OCI-LY7 (cell line): ENCODE data around the gene ZBTB20. TPM values are rescaled to one million over a fixed set of nuclear protein-coding genes. Genes with fewer than 3 reads are reported as not detected.

Source experiments
- BruUV-seq: library from RNA; stranded (reverse); fragments of 400-500 nt; replicated peaks from 2 replicates; lab custom pipeline; 2021; lab: Mats Ljungman, UMichigan
- CTCF ChIA-PET: fragments of 300-600 bp; sonication (Branson Sonifier 250); formaldehyde crosslinking; loops from one replicate; lab custom pipeline; 2022; ENCODE audit warnings: antibody characterized with exemption; ENCODE audit not compliant: unreplicated experiment; lab: Charles Lee
- POLR2A ChIA-PET: fragments of 300-600 bp; sonication (Branson Sonifier 250); formaldehyde crosslinking; loops from one replicate; lab custom pipeline; 2022; ENCODE audit warnings: antibody characterized with exemption; lab: Charles Lee
- DNase-seq: peaks from one replicate; pipeline ENCODE4 v3.0.0-alpha.2; 2015; ENCODE audit warnings: low spot score
- H2AFZ ChIP-seq: fragments of 200-600 bp; sonication (generic), shearing (Covaris generic); 2 replicates; pipeline ENCODE4 v1.6.1; 2014; ENCODE audit warnings: mild to moderate bottlenecking, antibody characterized with exemption, low read length, moderate library complexity
- H3K27ac ChIP-seq: fragments of 200-600 bp; sonication (generic); 2 replicates; pipeline ENCODE4 v1.5.1; 2014; ENCODE audit warnings: mixed run types, low read depth, mild to moderate bottlenecking, moderate library complexity, low read length, inconsistent platforms; ENCODE audit not compliant: poor library complexity, severe bottlenecking
- H3K36me3 ChIP-seq: fragments of 200-600 bp; sonication (generic); 2 replicates; pipeline ENCODE4 v1.6.1; 2014; ENCODE audit warnings: mild to moderate bottlenecking, antibody characterized with exemption, low read length, moderate library complexity, mixed read lengths; ENCODE audit not compliant: insufficient read depth
- H3K4me1 ChIP-seq: fragments of 200-600 bp; sonication (generic); 2 replicates; pipeline ENCODE4 v1.5.1; 2014; ENCODE audit warnings: mild to moderate bottlenecking, low read length; ENCODE audit not compliant: insufficient read depth, poor library complexity, severe bottlenecking
- H3K4me2 ChIP-seq: fragments of 200-600 bp; sonication (generic); 2 replicates; pipeline ENCODE4 v1.6.1; 2014; ENCODE audit warnings: mild to moderate bottlenecking, low read length
- H3K4me3 ChIP-seq: fragments of 200-600 bp; sonication (generic); 2 replicates; pipeline ENCODE4 v1.5.1; 2014; ENCODE audit warnings: mild to moderate bottlenecking, low read depth, low read length; ENCODE audit not compliant: poor library complexity, severe bottlenecking
- H3K79me2 ChIP-seq: fragments of 200-600 bp; sonication (generic); 2 replicates; pipeline ENCODE4 v1.6.1; 2016; ENCODE audit warnings: low read depth, mild to moderate bottlenecking, low read length, moderate library complexity, mixed read lengths; ENCODE audit not compliant: insufficient read depth
- H3K9me2 ChIP-seq: fragments of 200-600 bp; sonication (generic); 2 replicates; pipeline ENCODE4 v1.6.1; 2016; ENCODE audit warnings: mild to moderate bottlenecking, low read length, mixed read lengths; ENCODE audit not compliant: insufficient read depth
- H3K9me3 ChIP-seq: fragments of 200-600 bp; sonication (generic); 2 replicates; pipeline ENCODE4 v1.6.1; 2014; ENCODE audit warnings: mild to moderate bottlenecking, mixed run types, low read length, mixed read lengths
- H4K20me1 ChIP-seq: fragments of 200-600 bp; sonication (generic); 2 replicates; pipeline ENCODE4 v1.6.1; 2014; ENCODE audit warnings: mild to moderate bottlenecking, antibody characterized with exemption, low read length, moderate library complexity, mixed read lengths; ENCODE audit not compliant: insufficient read depth
- CTCF ChIP-seq: fragments of 200-600 bp; sonication (generic); conservative IDR thresholded peaks from 2 replicates; pipeline ENCODE4 v1.5.1; 2014; ENCODE audit warnings: mild to moderate bottlenecking, antibody characterized with exemption, low read length, moderate library complexity, mixed read lengths
- EZH2phosphoT487 ChIP-seq: fragments of 200-600 bp; sonication (generic); IDR thresholded peaks from 2 replicates; pipeline ENCODE4 v1.6.1; 2018; ENCODE audit warnings: low read depth, borderline replicate concordance, mild to moderate bottlenecking, mixed run types, antibody characterized with exemption, low read length, moderate library complexity, mixed read lengths
- intact Hi-C: fragments of 100-400 bp; cut with micrococcal nuclease; formaldehyde crosslinking; loops from one replicate; pipeline ENCODE4 v1.10.0; 2022; ENCODE audit not compliant: unreplicated experiment
- total RNA-seq, 2 experiments: library from RNA; depleted of rRNA in 1 of 2; stranded (reverse); fragments of >200 nt in 1 of 2; shearing (Covaris generic) in 1 of 2; gene quantifications; 2 replicates each; pipeline ENCODE4 v1.2.3, GENCODE V29; 2014 to 2022

ZBTB20 gene
- total RNA-seq, 2 experiments from 2014 or later, result 5.5 to 11.8 TPM

- DNase-seq, result no peak
- H2AFZ ChIP-seq, result no peak overlapping the region
- BruUV-seq, result no TSS peak
- H4K20me1 ChIP-seq, result no peaks in the 10 kb centered on the region
- H3K4me1 ChIP-seq, result peaks cover 36% of the 10 kb centered on the region
- H3K79me2 ChIP-seq, result no peaks in the 10 kb centered on the region
- CTCF ChIA-PET, result no interaction called here
- no peak overlapping the region for H3K27ac ChIP-seq
- H3K36me3 ChIP-seq, result no peaks in the 10 kb centered on the region
- H3K4me3 ChIP-seq, result no peak overlapping the region
- no peaks in the 10 kb centered on the region for H3K9me2 ChIP-seq
- POLR2A ChIA-PET, result interaction anchor here (0.5 to 10.0 kb wide), 8 partner anchors 12 to 778 kb away, joined by 3 to 108 read pairs (median 4); no protein-coding TSS in a partner anchor
- H3K4me2 ChIP-seq, result no peak overlapping the region
- intact Hi-C loops, result no loop called here
- H3K9me3 ChIP-seq, result no peaks in the 10 kb centered on the region
- no peak for TF ChIP-seq EZH2phosphoT487
These were observed 686.6 kb downstream of the ZBTB20 start for GRCh38 chr3:114460459-114460858.

GRCh38 chr3:114456742-114457141 lies 690.3 kb downstream of the ZBTB20 start:
- H3K4me1 ChIP-seq, result peaks cover 67% of the 10 kb centered on the region
- peak; percentile 44 for DNase-seq
- intact Hi-C loops, result loop anchor here (5.0 to 10.0 kb wide), 2 partner anchors 622 to 709 kb away; partner anchors contain the start of genes ATP6V1A, GRAMD1C and NAA50
- H3K4me2 ChIP-seq, result peak overlapping the region; percentile 56
- POLR2A ChIA-PET, result interaction anchor here (0.5 to 10.0 kb wide), 5 partner anchors 8 to 47 kb away, joined by 3 to 108 read pairs (median 5); no protein-coding TSS in a partner anchor
- CTCF ChIA-PET, result no interaction called here
- no peak overlapping the region for H3K4me3 ChIP-seq
- no peaks in the 10 kb centered on the region for H3K9me2 ChIP-seq
- TF ChIP-seq CTCF (no peak), EZH2phosphoT487 (no peak)
- no peaks in the 10 kb centered on the region for H3K36me3 ChIP-seq
- H3K27ac ChIP-seq, result peak overlapping the region; percentile 7
- BruUV-seq, result no TSS peak
- no peaks in the 10 kb centered on the region for H3K79me2 ChIP-seq
- no peaks in the 10 kb centered on the region for H4K20me1 ChIP-seq
- no peaks in the 10 kb centered on the region for H3K9me3 ChIP-seq
- peak overlapping the region; percentile 49; the same call in 1 of the 2 replicates for H2AFZ ChIP-seq

- no TSS peak for BruUV-seq
- Histone ChIP-seq H3K79me2 (no peaks in the 10 kb centered on the region), H3K36me3 (no peaks in the 10 kb centered on the region), H3K4me1 (peaks cover 74% of the 10 kb centered on the region), H3K9me3 (no peaks in the 10 kb centered on the region), H3K4me2 (peak overlapping the region; percentile 89), H2AFZ (peak overlapping the region; percentile 82), H3K27ac (peak overlapping the region; percentile 40), H3K9me2 (no peaks in the 10 kb centered on the region), H4K20me1 (no peaks in the 10 kb centered on the region), H3K4me3 (peak overlapping the region; percentile 70)
- TF ChIP-seq CTCF, result no peak
- TF ChIP-seq EZH2phosphoT487, result no peak
- ChIA-PET POLR2A (interaction anchor here (0.7 to 1.5 kb wide), 5 partner anchors 8 to 237 kb away, joined by 3 to 5 read pairs (median 3); no protein-coding TSS in a partner anchor), CTCF (no interaction called here)
- intact Hi-C loops, result loop anchor here (1.0 to 10.0 kb wide), 3 partner anchors 241 to 708 kb away; partner anchors contain the start of genes ATP6V1A, GRAMD1C and NAA50
- no peak for DNase-seq
These were observed 691.7 kb downstream of the ZBTB20 start for GRCh38 chr3:114455432-114455831.
